Measurements from ENCODE around the gene PCNX2. TPM values are rescaled to one million over a fixed set of nuclear protein-coding genes. Genes with fewer than 3 reads are reported as not detected.

PCNX2 gene
- polyA plus RNA-seq, 3 donors, result 0.29 to 7.9 (median 0.62) TPM

GRCh38 chr1:232973652-232974611, 321.6 kb downstream of the PCNX2 start:
- H4K20me1 ChIP-seq (ENCODE audit: insufficient read depth, low read length), result no peaks in the 10 kb centered on the region
- no peak overlapping the region for H3K27ac Mint-ChIP-seq
- DNase-seq, result no peak
- no peak overlapping the region for H2AFZ ChIP-seq (ENCODE audit: insufficient read depth, low read depth, low read length, poor library complexity, severe bottlenecking)
- H3K4me1 Mint-ChIP-seq, result peaks cover 13% of the 10 kb centered on the region
- H3K27ac ChIP-seq (ENCODE audit: low read depth in 1 of 2, low read length in 2 of 2), result no peak overlapping the region
- H3K4me1 ChIP-seq (ENCODE audit: control insufficient read depth in 1 of 2, insufficient read depth in 2 of 2, low read length in 2 of 2), result peaks cover 4 to 13% of the 10 kb centered on the region in 2 donors
- peaks cover 71 to 72% of the 10 kb centered on the region in 2 donors for H3K36me3 Mint-ChIP-seq
- no peak overlapping the region for H3K9ac ChIP-seq (ENCODE audit: insufficient read depth, low read length, poor library complexity, severe bottlenecking)
- no peak overlapping the region for H3K4me3 Mint-ChIP-seq
- H3K9me3 ChIP-seq (replicated peaks in 1 of 2; ENCODE audit: control insufficient read depth in 1 of 2, insufficient read depth in 1 of 2, low read length in 2 of 2), result peaks cover 12 to 21% of the 10 kb centered on the region in 2 donors
- H3K27me3 Mint-ChIP-seq (ENCODE audit: low read depth in 3 of 3), result peaks cover 0 to 2% (median 0%) of the 10 kb centered on the region in 3 donors
- intact Hi-C loops (cut with micrococcal nuclease), result no loop called here
- H3K36me3 ChIP-seq (replicated peaks in 1 of 2; ENCODE audit: control insufficient read depth in 1 of 2, insufficient read depth in 2 of 2, low read length in 2 of 2), result peaks cover 39 to 74% of the 10 kb centered on the region in 2 donors
- peaks cover 23 to 33% (median 26%) of the 10 kb centered on the region in 7 donors for H3K9me3 Mint-ChIP-seq
- no peak overlapping the region for H3K4me2 ChIP-seq (replicated peaks; ENCODE audit: extremely low read depth, low read length, poor library complexity, severe bottlenecking)
- no peak for TF ChIP-seq CTCF (IDR thresholded peaks at IDR 0.05)
- H3K4me3 ChIP-seq (replicated peaks in 1 of 3; ENCODE audit: low read depth in 2 of 3, low read length in 3 of 3), result no peak overlapping the region
- no peaks in the 10 kb centered on the region for H3K79me2 ChIP-seq (ENCODE audit: insufficient read depth, low read length)
- H3K27me3 ChIP-seq (ENCODE audit: control insufficient read depth in 2 of 2, insufficient read depth in 2 of 2, low read length in 2 of 2), result no peaks in the 10 kb centered on the region
- no CpG with 5 or more reads among the region's 2 CpGs for WGBS (ENCODE audit: insufficient coverage)

DNA sequence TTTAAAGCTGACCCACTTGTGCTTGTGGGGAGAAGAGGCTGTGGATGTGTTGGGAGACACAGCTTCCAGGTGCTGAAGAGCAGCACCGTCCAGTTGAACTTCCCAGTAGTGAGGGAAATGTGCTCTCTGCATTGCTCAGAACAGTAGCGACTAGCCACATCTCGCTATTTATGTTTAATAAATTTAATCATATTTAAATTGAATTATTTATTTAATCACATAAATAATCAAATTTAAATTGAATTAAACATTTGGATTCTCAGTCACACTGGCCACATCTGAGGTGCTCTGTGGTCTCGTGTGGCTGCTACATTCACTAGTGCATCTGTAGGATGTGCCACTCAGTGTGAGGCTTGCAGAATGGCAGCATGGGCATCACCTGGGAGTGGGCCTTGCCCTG, 325.0 kb downstream of the PCNX2 start:
- no peak for TF ChIP-seq CTCF (IDR thresholded peaks at IDR 0.05)
- Mint-ChIP-seq H3K27ac (no peak overlapping the region), H3K36me3 (peaks cover 71 to 76% of the 10 kb centered on the region in 2 donors), H3K27me3 (ENCODE audit: low read depth in 3 of 3) (peaks cover 0 to 2% (median 0%) of the 10 kb centered on the region in 3 donors), H3K4me1 (peaks cover 9% of the 10 kb centered on the region), H3K9me3 (peaks cover 23 to 33% (median 26%) of the 10 kb centered on the region in 7 donors), H3K4me3 (no peak overlapping the region)
- Histone ChIP-seq H3K27ac (ENCODE audit: low read depth in 1 of 2, low read length in 2 of 2) (no peak overlapping the region), H2AFZ (ENCODE audit: insufficient read depth, low read depth, low read length, poor library complexity, severe bottlenecking) (no peak overlapping the region), H4K20me1 (ENCODE audit: insufficient read depth, low read length) (no peaks in the 10 kb centered on the region), H3K27me3 (ENCODE audit: control insufficient read depth in 2 of 2, insufficient read depth in 2 of 2, low read length in 2 of 2) (no peaks in the 10 kb centered on the region), H3K9me3 (replicated peaks in 1 of 2; ENCODE audit: control insufficient read depth in 1 of 2, insufficient read depth in 1 of 2, low read length in 2 of 2) (peaks cover 12 to 21% of the 10 kb centered on the region in 2 donors), H3K4me3 (replicated peaks in 1 of 3; ENCODE audit: low read depth in 2 of 3, low read length in 3 of 3) (no peak overlapping the region), H3K4me2 (replicated peaks; ENCODE audit: extremely low read depth, low read length, poor library complexity, severe bottlenecking) (no peak overlapping the region), H3K9ac (ENCODE audit: insufficient read depth, low read length, poor library complexity, severe bottlenecking) (no peak overlapping the region), H3K79me2 (ENCODE audit: insufficient read depth, low read length) (no peaks in the 10 kb centered on the region), H3K4me1 (ENCODE audit: control insufficient read depth in 1 of 2, insufficient read depth in 2 of 2, low read length in 2 of 2) (no peaks in the 10 kb centered on the region), H3K36me3 (replicated peaks in 1 of 2; ENCODE audit: control insufficient read depth in 1 of 2, insufficient read depth in 2 of 2, low read length in 2 of 2) (peaks cover 36 to 82% of the 10 kb centered on the region in 2 donors)
- WGBS (ENCODE audit: insufficient coverage), result 100% methylated on average over 1 of the region's 4 CpGs
- no peak for DNase-seq
- intact Hi-C loops (cut with micrococcal nuclease), result no loop called here

Data from CD14-positive monocyte (primary cell).